ENCODE measurements around the gene CNOT4.
"Not testable (repeated sequence)": the region's sequence is repeated elsewhere in the genome, so short reads cannot be mapped to it uniquely, and the experiment has no call there.

Gene CNOT4

GRCh38 chr7:135321556-135321955 is 188.3 kb downstream of the CNOT4 start:
- H3K4me1 ChIP-seq (ENCODE audit: control insufficient read depth in 1 of 2, insufficient read depth in 1 of 2, low read depth in 1 of 2, low read length in 1 of 2) = no peaks in the 10 kb centered on the region
- TF ChIP-seq, protein P1, sequence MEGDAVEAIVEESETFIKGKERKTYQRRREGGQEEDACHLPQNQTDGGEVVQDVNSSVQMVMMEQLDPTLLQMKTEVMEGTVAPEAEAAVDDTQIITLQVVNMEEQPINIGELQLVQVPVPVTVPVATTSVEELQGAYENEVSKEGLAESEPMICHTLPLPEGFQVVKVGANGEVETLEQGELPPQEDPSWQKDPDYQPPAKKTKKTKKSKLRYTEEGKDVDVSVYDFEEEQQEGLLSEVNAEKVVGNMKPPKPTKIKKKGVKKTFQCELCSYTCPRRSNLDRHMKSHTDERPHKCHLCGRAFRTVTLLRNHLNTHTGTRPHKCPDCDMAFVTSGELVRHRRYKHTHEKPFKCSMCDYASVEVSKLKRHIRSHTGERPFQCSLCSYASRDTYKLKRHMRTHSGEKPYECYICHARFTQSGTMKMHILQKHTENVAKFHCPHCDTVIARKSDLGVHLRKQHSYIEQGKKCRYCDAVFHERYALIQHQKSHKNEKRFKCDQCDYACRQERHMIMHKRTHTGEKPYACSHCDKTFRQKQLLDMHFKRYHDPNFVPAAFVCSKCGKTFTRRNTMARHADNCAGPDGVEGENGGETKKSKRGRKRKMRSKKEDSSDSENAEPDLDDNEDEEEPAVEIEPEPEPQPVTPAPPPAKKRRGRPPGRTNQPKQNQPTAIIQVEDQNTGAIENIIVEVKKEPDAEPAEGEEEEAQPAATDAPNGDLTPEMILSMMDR (IDR thresholded peaks at IDR 0.05) = no peak
- H3K27me3 ChIP-seq = no peaks in the 10 kb centered on the region
- H3K36me3 ChIP-seq = no peaks in the 10 kb centered on the region
- no peaks in the 10 kb centered on the region for H3K9me3 ChIP-seq
- H3K4me3 ChIP-seq (ENCODE audit: low read depth in 1 of 2, low read length in 1 of 2) = no peak overlapping the region
- H3K27ac ChIP-seq = no peak overlapping the region

- H3K27ac ChIP-seq; H3K27me3 ChIP-seq; H3K4me1 ChIP-seq (ENCODE audit: control insufficient read depth in 1 of 2, insufficient read depth in 1 of 2, low read depth in 1 of 2, low read length in 1 of 2); H3K36me3 ChIP-seq; H3K4me3 ChIP-seq (ENCODE audit: low read depth in 1 of 2, low read length in 1 of 2); H3K9me3 ChIP-seq: not testable (repeated sequence)
Measured at GRCh38 chr7:135320953-135321352, 188.9 kb downstream of the CNOT4 start.

GRCh38 chr7:135320268-135320667 is 189.6 kb downstream of the CNOT4 start:
- no peaks in the 10 kb centered on the region for H3K4me1 ChIP-seq (ENCODE audit: control insufficient read depth in 1 of 2, insufficient read depth in 1 of 2, low read depth in 1 of 2, low read length in 1 of 2)
- H3K9me3 ChIP-seq = no peaks in the 10 kb centered on the region
- H3K4me3 ChIP-seq (ENCODE audit: low read depth in 1 of 2, low read length in 1 of 2) = no peak overlapping the region
- TF ChIP-seq, protein P1 (IDR thresholded peaks at IDR 0.05) = no peak
- no peak overlapping the region for H3K27ac ChIP-seq
- no peaks in the 10 kb centered on the region for H3K27me3 ChIP-seq
- H3K36me3 ChIP-seq = no peaks in the 10 kb centered on the region

GRCh38 chr7:135317676-135318325 is 192.1 kb downstream of the CNOT4 start:
- H3K27ac ChIP-seq = no peak overlapping the region
- no peaks in the 10 kb centered on the region for H3K4me1 ChIP-seq (ENCODE audit: control insufficient read depth in 1 of 2, insufficient read depth in 1 of 2, low read depth in 1 of 2, low read length in 1 of 2)
- no peaks in the 10 kb centered on the region for H3K27me3 ChIP-seq
- H3K4me3 ChIP-seq (ENCODE audit: low read depth in 1 of 2, low read length in 1 of 2) = no peak overlapping the region
- no peaks in the 10 kb centered on the region for H3K36me3 ChIP-seq
- TF ChIP-seq, protein P1 (IDR thresholded peaks at IDR 0.05) = no peak
- H3K9me3 ChIP-seq = no peaks in the 10 kb centered on the region

- Histone ChIP-seq H3K27ac (no peak overlapping the region), H3K36me3 (no peaks in the 10 kb centered on the region), H3K9me3 (no peaks in the 10 kb centered on the region), H3K27me3 (no peaks in the 10 kb centered on the region), H3K4me3 (ENCODE audit: low read depth in 1 of 2, low read length in 1 of 2) (no peak overlapping the region), H3K4me1 (ENCODE audit: control insufficient read depth in 1 of 2, insufficient read depth in 1 of 2, low read depth in 1 of 2, low read length in 1 of 2) (no peaks in the 10 kb centered on the region)
- TF ChIP-seq, protein P1 (IDR thresholded peaks at IDR 0.05) = no peak
Measured at GRCh38 chr7:135316648-135317313, 193.1 kb downstream of the CNOT4 start.

DNA sequence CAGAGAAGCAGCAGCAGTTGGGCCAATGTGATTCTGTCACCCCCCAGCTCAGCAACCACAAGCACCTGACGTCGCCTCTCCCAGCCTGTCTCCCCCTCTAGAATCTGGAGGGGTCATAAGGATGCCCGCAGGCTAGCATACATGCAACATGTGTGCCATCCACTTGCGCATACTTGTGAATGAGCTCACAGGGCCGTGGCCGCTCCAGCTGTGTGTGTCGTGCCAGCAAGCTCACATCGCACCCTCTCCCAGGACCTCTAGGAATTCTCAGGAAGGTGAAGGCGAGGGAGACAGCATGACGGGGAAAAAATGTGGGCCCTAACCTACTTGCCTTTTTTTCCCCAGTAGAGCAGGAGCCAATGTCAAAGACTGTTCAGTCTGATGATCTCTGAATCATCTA is 195.9 kb downstream of the CNOT4 start:
- Histone ChIP-seq H3K4me3 (ENCODE audit: low read depth in 1 of 2, low read length in 1 of 2) (no peak overlapping the region), H3K27ac (no peak overlapping the region), H3K9me3 (no peaks in the 10 kb centered on the region)

More for the DNA sequence above, 195.9 kb downstream of the CNOT4 start:
- Histone ChIP-seq H3K36me3 (no peaks in the 10 kb centered on the region), H3K4me1 (ENCODE audit: control insufficient read depth in 1 of 2, insufficient read depth in 1 of 2, low read depth in 1 of 2, low read length in 1 of 2) (no peaks in the 10 kb centered on the region), H3K27me3 (no peaks in the 10 kb centered on the region)
- TF ChIP-seq, protein P1 (IDR thresholded peaks at IDR 0.05) = no peak
